GM18517 (cell line): ENCODE results near the gene TENM4.
"Not testable (repeated sequence)": the region's sequence is repeated elsewhere in the genome, so short reads cannot be mapped to it uniquely, and the experiment has no call there.

Source experiments
- ATAC-seq: cut with Tn5 transposase; IDR thresholded peaks from one replicate; pipeline ENCODE4 v1.9.1; 2021; ENCODE audit warnings: mild to moderate bottlenecking, moderate library complexity; ENCODE audit not compliant: unreplicated experiment

Gene TENM4

GRCh38 chr11:79220171-79220570 is 220.7 kb downstream of the TENM4 start:
- no peak for ATAC-seq

- ATAC-seq = no peak
Measured at GRCh38 chr11:79219186-79220045, 221.4 kb downstream of the TENM4 start.

- ATAC-seq = no peak
Measured at GRCh38 chr11:79212741-79213190, 228.1 kb downstream of the TENM4 start.

GRCh38 chr11:79209540-79210266 is 231.1 kb downstream of the TENM4 start:
- ATAC-seq = no peak

GRCh38 chr11:79208126-79208525 is 232.7 kb downstream of the TENM4 start:
- ATAC-seq = no peak

GRCh38 chr11:79206951-79207350 is 233.9 kb downstream of the TENM4 start:
- no peak for ATAC-seq

- no peak for ATAC-seq
Measured at GRCh38 chr11:79205786-79206185, 235.0 kb downstream of the TENM4 start.

- peak; percentile 56 for ATAC-seq
Measured at GRCh38 chr11:79201677-79202347, 239.0 kb downstream of the TENM4 start.

GRCh38 chr11:79200398-79201070 is 240.3 kb downstream of the TENM4 start:
- ATAC-seq = no peak

- no peak for ATAC-seq
Measured at GRCh38 chr11:79199729-79200354, 241.0 kb downstream of the TENM4 start.

GRCh38 chr11:79198898-79199250 is 242.0 kb downstream of the TENM4 start:
- ATAC-seq = no peak

GRCh38 chr11:79198203-79198897 is 242.5 kb downstream of the TENM4 start:
- ATAC-seq = no peak

GRCh38 chr11:79196950-79197349 is 243.9 kb downstream of the TENM4 start:
- no peak for ATAC-seq

GRCh38 chr11:79195209-79195608 is 245.6 kb downstream of the TENM4 start:
- no peak for ATAC-seq

GRCh38 chr11:79193663-79194310 is 247.0 kb downstream of the TENM4 start:
- ATAC-seq = no peak

- no peak for ATAC-seq
Measured at GRCh38 chr11:79192836-79193235, 248.0 kb downstream of the TENM4 start.

- not testable (repeated sequence) for ATAC-seq
Measured at GRCh38 chr11:79191716-79192115, 249.1 kb downstream of the TENM4 start.

GRCh38 chr11:79190553-79190952 is 250.3 kb downstream of the TENM4 start:
- ATAC-seq = not testable (repeated sequence)

- ATAC-seq = no peak
Measured at GRCh38 chr11:79189601-79190000, 251.2 kb downstream of the TENM4 start.
